Measurements from ENCODE around the gene RYR2.
A peak's percentile ranks its signal among the peaks of the same experiment; 100 is the strongest.

The RYR2 gene

DNA sequence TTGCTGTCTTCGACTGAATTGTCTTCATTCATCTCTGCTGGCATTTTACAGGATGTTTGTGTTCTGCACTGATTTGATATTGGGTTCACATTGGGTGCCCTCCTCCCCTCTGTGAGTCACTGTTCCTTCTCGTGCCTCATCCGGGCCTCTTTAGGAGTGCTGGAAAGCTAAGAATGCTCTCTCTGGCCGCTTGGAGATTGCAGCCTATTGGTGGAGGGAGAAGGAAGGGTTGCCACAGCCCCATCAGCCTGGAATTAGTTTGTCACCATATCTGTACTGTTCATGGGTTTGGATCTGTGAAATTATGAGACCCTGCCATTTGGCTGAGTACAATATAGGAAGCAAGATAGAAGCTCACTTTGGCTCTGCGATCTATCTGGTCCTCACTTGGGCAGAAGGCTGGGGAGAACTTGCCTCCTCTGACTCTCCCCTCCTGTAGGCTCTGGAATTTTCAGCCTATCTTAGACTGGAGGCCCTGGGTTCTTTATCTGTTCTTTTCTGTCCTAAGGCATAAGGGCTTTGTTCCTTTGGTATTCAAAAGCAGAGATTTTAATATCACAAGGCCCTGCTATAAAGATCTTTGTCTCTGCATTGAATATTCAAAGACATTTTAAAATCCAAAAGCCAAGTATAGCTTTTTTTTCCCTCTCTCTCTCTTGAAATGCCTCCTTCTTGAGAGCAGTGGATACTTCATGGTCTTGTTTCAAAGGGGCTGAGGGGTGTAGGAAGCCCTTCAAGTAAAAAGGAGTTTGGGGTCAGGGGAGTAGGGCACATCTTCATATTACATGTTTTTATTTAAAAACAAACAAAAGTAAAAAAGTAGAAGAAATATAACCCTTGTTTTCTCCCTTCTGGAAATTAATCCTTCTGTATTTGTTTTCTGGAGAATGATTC is 500.8 kb downstream of the RYR2 start:
- TF ChIP-seq, protein P1, sequence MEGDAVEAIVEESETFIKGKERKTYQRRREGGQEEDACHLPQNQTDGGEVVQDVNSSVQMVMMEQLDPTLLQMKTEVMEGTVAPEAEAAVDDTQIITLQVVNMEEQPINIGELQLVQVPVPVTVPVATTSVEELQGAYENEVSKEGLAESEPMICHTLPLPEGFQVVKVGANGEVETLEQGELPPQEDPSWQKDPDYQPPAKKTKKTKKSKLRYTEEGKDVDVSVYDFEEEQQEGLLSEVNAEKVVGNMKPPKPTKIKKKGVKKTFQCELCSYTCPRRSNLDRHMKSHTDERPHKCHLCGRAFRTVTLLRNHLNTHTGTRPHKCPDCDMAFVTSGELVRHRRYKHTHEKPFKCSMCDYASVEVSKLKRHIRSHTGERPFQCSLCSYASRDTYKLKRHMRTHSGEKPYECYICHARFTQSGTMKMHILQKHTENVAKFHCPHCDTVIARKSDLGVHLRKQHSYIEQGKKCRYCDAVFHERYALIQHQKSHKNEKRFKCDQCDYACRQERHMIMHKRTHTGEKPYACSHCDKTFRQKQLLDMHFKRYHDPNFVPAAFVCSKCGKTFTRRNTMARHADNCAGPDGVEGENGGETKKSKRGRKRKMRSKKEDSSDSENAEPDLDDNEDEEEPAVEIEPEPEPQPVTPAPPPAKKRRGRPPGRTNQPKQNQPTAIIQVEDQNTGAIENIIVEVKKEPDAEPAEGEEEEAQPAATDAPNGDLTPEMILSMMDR (IDR thresholded peaks at IDR 0.05), result no peak

DNA sequence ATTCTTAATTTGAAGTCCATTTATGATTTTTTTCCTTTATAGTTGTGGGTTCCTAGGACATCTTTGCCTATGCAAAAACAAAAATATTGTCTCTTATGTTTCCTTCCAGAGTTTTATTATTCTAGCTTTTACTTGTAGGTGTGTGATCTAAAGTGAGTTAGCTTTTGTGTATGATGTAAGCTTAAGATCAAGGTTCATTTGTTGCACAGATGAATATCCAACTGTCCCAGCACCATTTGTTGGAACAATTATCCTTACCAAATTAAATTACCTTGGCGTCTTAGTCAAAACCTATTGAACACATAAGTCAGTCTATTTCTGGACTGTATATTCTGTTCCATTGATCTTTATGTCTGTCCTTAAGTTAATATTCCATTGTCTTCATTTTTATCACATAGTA is 511.1 kb downstream of the RYR2 start:
- TF ChIP-seq, protein P1 (IDR thresholded peaks at IDR 0.05), result no peak

DNA sequence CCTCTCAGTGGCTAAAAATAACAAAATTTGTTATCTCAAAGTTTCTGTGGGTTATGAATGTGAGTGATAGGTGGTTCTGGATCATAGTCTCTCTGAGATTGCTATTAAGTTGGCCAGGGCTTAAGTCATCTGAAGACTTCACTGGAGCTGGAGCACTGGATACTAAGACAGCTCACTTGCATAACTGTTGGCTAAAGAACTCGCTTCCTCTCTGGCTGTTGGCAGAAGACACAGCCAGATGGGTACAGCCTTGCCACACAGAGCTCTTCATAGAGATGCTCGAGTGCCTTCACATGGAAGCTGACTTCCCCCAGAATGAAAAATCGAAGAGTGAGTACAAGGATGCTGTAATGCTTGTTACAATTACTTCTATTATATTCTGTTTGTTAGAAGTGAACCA is 514.9 kb downstream of the RYR2 start:
- TF ChIP-seq, protein P1 (IDR thresholded peaks at IDR 0.05), result no peak

GRCh38 chr1:237562242-237562823 is 520.3 kb downstream of the RYR2 start:
- TF ChIP-seq, protein P1 (IDR thresholded peaks at IDR 0.05), result peak; percentile 78

DNA sequence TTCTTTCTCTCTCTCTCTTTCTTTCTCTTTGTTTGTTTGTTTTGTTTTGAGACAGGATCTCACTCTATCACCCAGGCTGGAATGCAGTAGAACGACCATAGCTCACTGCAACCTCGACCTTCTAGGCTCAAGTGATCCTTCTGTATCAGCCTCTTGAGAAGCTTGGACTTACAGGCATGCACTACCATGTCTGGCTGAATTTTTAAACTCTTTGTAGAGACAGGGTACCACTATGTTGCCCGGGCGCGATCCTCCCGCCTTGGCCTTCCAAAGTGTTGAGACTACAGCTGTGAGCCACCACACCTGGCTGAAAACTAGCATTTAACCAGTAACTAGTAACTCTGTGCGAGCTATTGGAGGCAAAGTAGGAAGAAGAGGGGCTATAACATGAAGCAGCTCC is 523.3 kb downstream of the RYR2 start:
- TF ChIP-seq, protein P1 (IDR thresholded peaks at IDR 0.05), result no peak

GRCh38 chr1:237566581-237566980 is 524.6 kb downstream of the RYR2 start:
- TF ChIP-seq, protein P1 (IDR thresholded peaks at IDR 0.05), result no peak

DNA sequence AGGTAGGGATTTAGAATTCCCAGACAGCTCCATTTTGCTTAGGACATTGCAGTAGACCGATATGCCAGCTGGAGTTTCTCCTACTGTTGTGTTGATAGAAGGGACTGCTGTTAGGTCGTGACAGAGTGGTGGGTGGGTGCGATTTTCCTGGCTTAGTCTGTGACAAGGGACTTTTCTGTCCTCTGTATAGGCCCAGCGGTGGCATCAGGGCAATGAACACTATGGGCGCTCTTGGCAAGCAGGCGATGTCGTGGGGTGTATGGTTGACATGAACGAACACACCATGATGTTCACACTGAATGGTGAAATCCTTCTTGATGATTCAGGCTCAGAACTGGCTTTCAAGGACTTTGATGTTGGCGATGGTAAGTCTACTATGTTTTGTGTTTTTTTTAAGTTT is 527.0 kb downstream of the RYR2 start:
- TF ChIP-seq, protein P1 (IDR thresholded peaks at IDR 0.05), result no peak
